ENCODE measurements around the gene PLAC9. TPM values are rescaled to one million over a fixed set of nuclear protein-coding genes. Genes with fewer than 3 reads are reported as not detected.

Gene PLAC9
- total RNA-seq, 1 donor from 2014 or later = 125 TPM

DNA sequence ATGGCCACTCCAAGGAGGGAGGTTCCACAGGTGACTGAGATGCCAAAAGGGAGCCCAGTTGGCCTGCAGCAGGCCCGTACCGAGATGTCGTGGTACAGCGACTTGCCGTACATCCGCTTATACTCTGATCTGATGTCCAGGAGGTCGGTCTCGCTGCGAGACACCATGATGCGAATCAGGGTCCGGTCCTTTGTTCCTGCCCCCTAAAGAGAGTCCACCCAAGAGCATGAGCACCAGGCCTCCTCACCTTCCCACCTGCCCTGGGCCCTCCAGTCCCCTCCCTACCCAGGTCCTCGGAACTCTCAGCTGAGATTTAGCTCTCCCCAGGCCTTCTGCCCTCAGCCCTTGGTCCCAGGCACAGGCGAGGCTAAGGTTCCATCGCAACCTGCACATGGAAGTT, 25.0 kb downstream of the PLAC9 start:
- H3K36me3 Mint-ChIP-seq (ENCODE audit: unreplicated experiment) = peaks cover 50% of the 10 kb centered on the region
- TF ChIP-seq, protein P1, sequence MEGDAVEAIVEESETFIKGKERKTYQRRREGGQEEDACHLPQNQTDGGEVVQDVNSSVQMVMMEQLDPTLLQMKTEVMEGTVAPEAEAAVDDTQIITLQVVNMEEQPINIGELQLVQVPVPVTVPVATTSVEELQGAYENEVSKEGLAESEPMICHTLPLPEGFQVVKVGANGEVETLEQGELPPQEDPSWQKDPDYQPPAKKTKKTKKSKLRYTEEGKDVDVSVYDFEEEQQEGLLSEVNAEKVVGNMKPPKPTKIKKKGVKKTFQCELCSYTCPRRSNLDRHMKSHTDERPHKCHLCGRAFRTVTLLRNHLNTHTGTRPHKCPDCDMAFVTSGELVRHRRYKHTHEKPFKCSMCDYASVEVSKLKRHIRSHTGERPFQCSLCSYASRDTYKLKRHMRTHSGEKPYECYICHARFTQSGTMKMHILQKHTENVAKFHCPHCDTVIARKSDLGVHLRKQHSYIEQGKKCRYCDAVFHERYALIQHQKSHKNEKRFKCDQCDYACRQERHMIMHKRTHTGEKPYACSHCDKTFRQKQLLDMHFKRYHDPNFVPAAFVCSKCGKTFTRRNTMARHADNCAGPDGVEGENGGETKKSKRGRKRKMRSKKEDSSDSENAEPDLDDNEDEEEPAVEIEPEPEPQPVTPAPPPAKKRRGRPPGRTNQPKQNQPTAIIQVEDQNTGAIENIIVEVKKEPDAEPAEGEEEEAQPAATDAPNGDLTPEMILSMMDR (IDR thresholded peaks at IDR 0.05) = no peak
- no peaks in the 10 kb centered on the region for H3K27me3 Mint-ChIP-seq (ENCODE audit: unreplicated experiment)
- peaks cover 72% of the 10 kb centered on the region for H3K4me1 Mint-ChIP-seq (ENCODE audit: unreplicated experiment)
- no peaks in the 10 kb centered on the region for H3K9me3 Mint-ChIP-seq (ENCODE audit: unreplicated experiment)
- H3K27ac Mint-ChIP-seq (ENCODE audit: unreplicated experiment) = peak overlapping the region; percentile 87
- no peak overlapping the region for H3K4me3 Mint-ChIP-seq (ENCODE audit: unreplicated experiment)
- no peak for DNase-seq (ENCODE audit: extremely low spot score, unreplicated experiment)

DNA sequence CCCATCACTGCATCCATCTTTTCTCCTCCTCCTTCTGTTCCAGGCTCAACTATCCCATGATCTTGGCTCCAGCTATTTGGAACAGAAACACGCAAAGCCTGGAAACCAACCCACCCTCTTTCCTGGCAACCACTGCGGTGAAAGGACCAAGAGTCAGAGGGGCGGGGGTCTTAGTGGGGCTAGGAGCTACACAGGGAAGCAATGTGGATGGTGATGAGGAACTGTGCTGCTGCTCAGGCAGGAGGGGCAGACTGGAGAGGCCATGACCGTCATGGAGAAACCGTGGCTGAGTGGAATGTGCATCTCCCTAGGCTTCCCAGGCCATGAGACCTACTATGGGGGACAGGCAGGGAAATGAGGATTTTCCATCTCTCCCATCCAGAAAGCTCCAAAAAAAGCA, 25.6 kb downstream of the PLAC9 start:
- no peaks in the 10 kb centered on the region for H3K9me3 Mint-ChIP-seq (ENCODE audit: unreplicated experiment)
- H3K4me1 Mint-ChIP-seq (ENCODE audit: unreplicated experiment) = peaks cover 72% of the 10 kb centered on the region
- no peak overlapping the region for H3K4me3 Mint-ChIP-seq (ENCODE audit: unreplicated experiment)
- peak overlapping the region; percentile 87 for H3K27ac Mint-ChIP-seq (ENCODE audit: unreplicated experiment)
- peaks cover 50% of the 10 kb centered on the region for H3K36me3 Mint-ChIP-seq (ENCODE audit: unreplicated experiment)
- TF ChIP-seq, protein P1 (IDR thresholded peaks at IDR 0.05) = no peak
- no peaks in the 10 kb centered on the region for H3K27me3 Mint-ChIP-seq (ENCODE audit: unreplicated experiment)
- DNase-seq (ENCODE audit: extremely low spot score, unreplicated experiment) = no peak

DNA sequence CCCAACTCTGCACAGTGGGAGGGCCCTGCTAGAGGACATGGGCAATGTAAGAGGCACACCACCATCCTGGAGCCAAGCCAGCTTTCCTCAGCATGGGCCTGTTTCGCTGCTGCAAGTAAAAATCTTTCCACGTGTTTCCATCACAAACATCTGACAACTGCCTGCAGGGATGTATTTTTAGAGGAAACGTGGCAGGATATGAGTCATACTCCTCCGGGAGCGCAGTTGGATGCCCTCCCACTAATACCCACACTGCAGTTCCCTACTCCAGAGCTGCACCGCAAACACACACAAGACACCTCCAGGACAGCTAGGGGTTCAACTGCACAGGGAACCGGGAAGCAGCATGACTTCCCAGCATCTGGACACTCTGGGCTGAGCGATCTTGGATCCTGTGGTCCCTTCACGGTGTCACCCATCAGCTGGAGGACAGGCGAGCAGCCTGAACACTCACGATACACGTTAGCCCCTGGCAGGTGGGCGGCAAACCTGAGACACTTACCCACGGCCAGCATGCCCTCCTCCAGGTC, 26.1 kb downstream of the PLAC9 start:
- peaks cover 52% of the 10 kb centered on the region for H3K36me3 Mint-ChIP-seq (ENCODE audit: unreplicated experiment)
- peak overlapping the region; percentile 87 for H3K27ac Mint-ChIP-seq (ENCODE audit: unreplicated experiment)

DNA sequence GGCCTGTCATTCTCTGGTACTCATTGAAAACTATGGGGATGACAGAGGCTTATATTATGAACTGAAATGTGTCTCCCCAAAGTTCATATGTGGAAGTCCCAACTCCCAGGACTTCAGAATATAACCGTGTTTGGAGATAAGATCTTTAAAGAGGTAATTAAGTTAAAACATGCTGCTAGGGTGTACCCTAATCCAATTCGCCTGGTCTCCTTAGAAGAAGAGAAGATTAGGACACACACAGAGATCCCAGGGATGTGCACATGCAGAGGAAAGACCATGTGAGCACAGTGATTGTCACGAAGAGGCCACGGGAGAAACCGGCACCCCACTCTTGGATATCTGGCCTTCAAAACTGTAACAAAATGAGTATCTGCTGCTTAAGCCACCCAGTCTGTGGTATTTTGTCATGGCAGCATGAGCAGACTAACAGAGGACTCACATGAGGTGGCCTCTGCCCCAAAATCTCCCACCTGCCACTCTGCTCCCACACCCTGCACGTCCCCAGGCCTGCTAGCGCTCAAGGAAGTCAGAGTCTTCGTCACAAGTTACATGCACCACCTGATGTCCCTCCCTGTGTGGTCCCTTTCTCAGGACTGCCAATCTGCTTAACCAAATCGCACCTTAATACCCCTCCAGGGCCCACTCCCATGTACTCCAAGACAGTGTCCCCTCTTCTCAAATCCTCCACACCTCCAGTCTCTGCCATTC, 26.8 kb downstream of the PLAC9 start:
- H3K36me3 Mint-ChIP-seq (ENCODE audit: unreplicated experiment) = peaks cover 54% of the 10 kb centered on the region
- H3K27ac Mint-ChIP-seq (ENCODE audit: unreplicated experiment) = peak overlapping the region; percentile 87
- no peaks in the 10 kb centered on the region for H3K9me3 Mint-ChIP-seq (ENCODE audit: unreplicated experiment)
- H3K4me3 Mint-ChIP-seq (ENCODE audit: unreplicated experiment) = no peak overlapping the region
- no peak for DNase-seq (ENCODE audit: extremely low spot score, unreplicated experiment)
- TF ChIP-seq, protein P1 (IDR thresholded peaks at IDR 0.05) = no peak
- no peaks in the 10 kb centered on the region for H3K27me3 Mint-ChIP-seq (ENCODE audit: unreplicated experiment)
- H3K4me1 Mint-ChIP-seq (ENCODE audit: unreplicated experiment) = peaks cover 75% of the 10 kb centered on the region

More for the DNA sequence above, 26.1 kb downstream of the PLAC9 start:
- H3K4me3 Mint-ChIP-seq (ENCODE audit: unreplicated experiment) = no peak overlapping the region
- peak; percentile 95 for DNase-seq (ENCODE audit: extremely low spot score, unreplicated experiment)
- H3K4me1 Mint-ChIP-seq (ENCODE audit: unreplicated experiment) = peaks cover 74% of the 10 kb centered on the region
- TF ChIP-seq, protein P1 (IDR thresholded peaks at IDR 0.05) = no peak
- H3K27me3 Mint-ChIP-seq (ENCODE audit: unreplicated experiment) = no peaks in the 10 kb centered on the region
- no peaks in the 10 kb centered on the region for H3K9me3 Mint-ChIP-seq (ENCODE audit: unreplicated experiment)

All from osteocyte (in vitro differentiated cells).